ENCODE measurements around the gene GLIS1.

Gene GLIS1

GRCh38 chr1:53691326-53691725, 47.6 kb downstream of the GLIS1 start:
- no peak overlapping the region for H3K9ac ChIP-seq (ENCODE audit: insufficient read length)
- TF ChIP-seq POLR2AphosphoS5 (IDR thresholded peaks at IDR 0.05; ENCODE audit: borderline replicate concordance, low read depth, low read length): no peak
- no peak for TF ChIP-seq EZH2 (IDR thresholded peaks at IDR 0.05)
- no peak for TF ChIP-seq FOXP2 (optimal IDR thresholded peaks at IDR 0.05; ENCODE audit: control extremely low read depth, extremely low read length, insufficient read depth)
- H3K36me3 ChIP-seq (ENCODE audit: insufficient read depth, low read length): no peaks in the 10 kb centered on the region
- no peak overlapping the region for H3K27ac ChIP-seq
- no peak overlapping the region for H3K4me3 ChIP-seq
- H3K9me3 ChIP-seq (ENCODE audit: low read depth, low read length): no peaks in the 10 kb centered on the region
- DNase-seq (ENCODE audit: low read depth, low spot score): no peak

GRCh38 chr1:53690411-53690810, 48.6 kb downstream of the GLIS1 start:
- no peak overlapping the region for H3K9ac ChIP-seq (ENCODE audit: insufficient read length)
- no peaks in the 10 kb centered on the region for H3K36me3 ChIP-seq (ENCODE audit: insufficient read depth, low read length)
- H3K27ac ChIP-seq: no peak overlapping the region
- DNase-seq (ENCODE audit: low read depth, low spot score): no peak
- TF ChIP-seq POLR2AphosphoS5 (IDR thresholded peaks at IDR 0.05; ENCODE audit: borderline replicate concordance, low read depth, low read length) (no peak), FOXP2 (optimal IDR thresholded peaks at IDR 0.05; ENCODE audit: control extremely low read depth, extremely low read length, insufficient read depth) (no peak), EZH2 (IDR thresholded peaks at IDR 0.05) (no peak)
- H3K9me3 ChIP-seq (ENCODE audit: low read depth, low read length): no peaks in the 10 kb centered on the region
- H3K4me3 ChIP-seq: no peak overlapping the region

GRCh38 chr1:53689736-53690326, 49.1 kb downstream of the GLIS1 start:
- H3K9ac ChIP-seq (ENCODE audit: insufficient read length): no peak overlapping the region
- no peak overlapping the region for H3K4me3 ChIP-seq
- DNase-seq (ENCODE audit: low read depth, low spot score): no peak

GRCh38 chr1:53689223-53689622, 49.7 kb downstream of the GLIS1 start:
- H3K27ac ChIP-seq: no peak overlapping the region
- H3K4me3 ChIP-seq: no peak overlapping the region
- H3K9ac ChIP-seq (ENCODE audit: insufficient read length): no peak overlapping the region
- H3K36me3 ChIP-seq (ENCODE audit: insufficient read depth, low read length): no peaks in the 10 kb centered on the region
- no peak for DNase-seq (ENCODE audit: low read depth, low spot score)
- TF ChIP-seq EZH2 (IDR thresholded peaks at IDR 0.05) (no peak), POLR2AphosphoS5 (IDR thresholded peaks at IDR 0.05; ENCODE audit: borderline replicate concordance, low read depth, low read length) (no peak), FOXP2 (optimal IDR thresholded peaks at IDR 0.05; ENCODE audit: control extremely low read depth, extremely low read length, insufficient read depth) (no peak)
- no peaks in the 10 kb centered on the region for H3K9me3 ChIP-seq (ENCODE audit: low read depth, low read length)

More at GRCh38 chr1:53689736-53690326, 49.1 kb downstream of the GLIS1 start:
- Histone ChIP-seq H3K27ac (no peak overlapping the region), H3K36me3 (ENCODE audit: insufficient read depth, low read length) (no peaks in the 10 kb centered on the region), H3K9me3 (ENCODE audit: low read depth, low read length) (no peaks in the 10 kb centered on the region)
- TF ChIP-seq EZH2 (IDR thresholded peaks at IDR 0.05) (no peak), FOXP2 (optimal IDR thresholded peaks at IDR 0.05; ENCODE audit: control extremely low read depth, extremely low read length, insufficient read depth) (no peak), POLR2AphosphoS5 (IDR thresholded peaks at IDR 0.05; ENCODE audit: borderline replicate concordance, low read depth, low read length) (no peak)

GRCh38 chr1:53688381-53689102, 50.4 kb downstream of the GLIS1 start:
- TF ChIP-seq EZH2 (IDR thresholded peaks at IDR 0.05): no peak
- TF ChIP-seq POLR2AphosphoS5 (IDR thresholded peaks at IDR 0.05; ENCODE audit: borderline replicate concordance, low read depth, low read length): no peak
- no peak for TF ChIP-seq FOXP2 (optimal IDR thresholded peaks at IDR 0.05; ENCODE audit: control extremely low read depth, extremely low read length, insufficient read depth)
- Histone ChIP-seq H3K9ac (ENCODE audit: insufficient read length) (no peak overlapping the region), H3K27ac (no peak overlapping the region), H3K9me3 (ENCODE audit: low read depth, low read length) (no peaks in the 10 kb centered on the region), H3K36me3 (ENCODE audit: insufficient read depth, low read length) (no peaks in the 10 kb centered on the region), H3K4me3 (no peak overlapping the region)
- DNase-seq (ENCODE audit: low read depth, low spot score): no peak

GRCh38 chr1:53687901-53688300, 51.1 kb downstream of the GLIS1 start:
- Histone ChIP-seq H3K9ac (ENCODE audit: insufficient read length) (no peak overlapping the region), H3K4me3 (no peak overlapping the region), H3K27ac (no peak overlapping the region), H3K9me3 (ENCODE audit: low read depth, low read length) (no peaks in the 10 kb centered on the region), H3K36me3 (ENCODE audit: insufficient read depth, low read length) (no peaks in the 10 kb centered on the region)
- DNase-seq (ENCODE audit: low read depth, low spot score): no peak
- no peak for TF ChIP-seq POLR2AphosphoS5 (IDR thresholded peaks at IDR 0.05; ENCODE audit: borderline replicate concordance, low read depth, low read length)

- Histone ChIP-seq H3K36me3 (ENCODE audit: insufficient read depth, low read length) (no peaks in the 10 kb centered on the region), H3K4me3 (no peak overlapping the region), H3K9me3 (ENCODE audit: low read depth, low read length) (no peaks in the 10 kb centered on the region), H3K9ac (ENCODE audit: insufficient read length) (no peak overlapping the region), H3K27ac (no peak overlapping the region)
- TF ChIP-seq FOXP2 (optimal IDR thresholded peaks at IDR 0.05; ENCODE audit: control extremely low read depth, extremely low read length, insufficient read depth) (no peak), POLR2AphosphoS5 (IDR thresholded peaks at IDR 0.05; ENCODE audit: borderline replicate concordance, low read depth, low read length) (no peak), EZH2 (IDR thresholded peaks at IDR 0.05) (no peak)
- no peak for DNase-seq (ENCODE audit: low read depth, low spot score)
Measured at GRCh38 chr1:53687426-53687825, 51.5 kb downstream of the GLIS1 start.

- no peak overlapping the region for H3K9ac ChIP-seq (ENCODE audit: insufficient read length)
- H3K36me3 ChIP-seq (ENCODE audit: insufficient read depth, low read length): no peaks in the 10 kb centered on the region
- H3K27ac ChIP-seq: no peak overlapping the region
- TF ChIP-seq FOXP2 (optimal IDR thresholded peaks at IDR 0.05; ENCODE audit: control extremely low read depth, extremely low read length, insufficient read depth) (no peak), EZH2 (IDR thresholded peaks at IDR 0.05) (no peak), POLR2AphosphoS5 (IDR thresholded peaks at IDR 0.05; ENCODE audit: borderline replicate concordance, low read depth, low read length) (no peak)
- no peak for DNase-seq (ENCODE audit: low read depth, low spot score)
- no peak overlapping the region for H3K4me3 ChIP-seq
- no peaks in the 10 kb centered on the region for H3K9me3 ChIP-seq (ENCODE audit: low read depth, low read length)
Measured at GRCh38 chr1:53686965-53687267, 52.0 kb downstream of the GLIS1 start.

Measured in SK-N-MC (cell line).